GM18520 (cell line): ENCODE measurements around the gene KIAA1958.

Experiments used
- ATAC-seq: cut with Tn5 transposase; IDR thresholded peaks from one replicate; pipeline ENCODE4 v1.9.1; 2021; ENCODE audit not compliant: unreplicated experiment

KIAA1958 gene

DNA sequence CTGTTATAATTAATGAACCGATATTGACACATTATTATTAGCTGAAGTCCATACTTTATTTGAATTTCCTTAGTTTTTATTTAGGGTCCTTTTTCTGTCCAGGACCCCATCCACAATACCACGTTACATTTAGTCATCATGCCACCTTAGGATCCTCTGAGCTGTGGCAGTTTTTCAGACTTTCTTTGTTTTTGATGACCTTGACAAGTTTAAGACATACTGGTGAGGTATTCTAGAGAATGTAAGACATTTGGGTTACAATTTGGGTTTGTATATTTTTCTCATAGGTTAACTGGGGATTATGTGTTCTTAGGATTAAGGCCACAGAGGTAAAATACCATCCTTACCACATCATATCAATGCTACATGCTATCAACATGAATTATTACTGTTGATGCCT, 42.7 kb downstream of the KIAA1958 start:
- no peak for ATAC-seq

DNA sequence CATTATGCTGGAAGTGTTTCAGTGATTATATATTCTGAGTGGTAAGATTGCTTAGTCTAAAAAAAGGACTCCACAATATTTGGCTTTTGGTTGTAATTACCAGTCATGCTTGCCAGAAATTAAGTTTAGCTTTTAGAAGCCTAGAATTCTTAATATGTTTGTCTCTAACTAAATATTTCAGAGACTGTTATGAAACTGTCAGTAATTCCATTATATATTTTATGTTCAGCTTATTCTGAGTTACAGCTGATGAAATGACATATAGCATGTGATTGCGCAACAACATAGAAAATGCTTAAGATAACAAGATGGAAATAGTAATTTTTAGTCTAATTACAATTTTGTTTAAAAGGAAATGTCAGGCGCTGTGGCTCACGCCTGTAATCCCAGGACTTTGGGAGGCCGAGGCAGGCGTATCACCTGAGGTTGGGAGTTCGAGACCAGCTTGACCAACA, 44.2 kb downstream of the KIAA1958 start:
- ATAC-seq = no peak

DNA sequence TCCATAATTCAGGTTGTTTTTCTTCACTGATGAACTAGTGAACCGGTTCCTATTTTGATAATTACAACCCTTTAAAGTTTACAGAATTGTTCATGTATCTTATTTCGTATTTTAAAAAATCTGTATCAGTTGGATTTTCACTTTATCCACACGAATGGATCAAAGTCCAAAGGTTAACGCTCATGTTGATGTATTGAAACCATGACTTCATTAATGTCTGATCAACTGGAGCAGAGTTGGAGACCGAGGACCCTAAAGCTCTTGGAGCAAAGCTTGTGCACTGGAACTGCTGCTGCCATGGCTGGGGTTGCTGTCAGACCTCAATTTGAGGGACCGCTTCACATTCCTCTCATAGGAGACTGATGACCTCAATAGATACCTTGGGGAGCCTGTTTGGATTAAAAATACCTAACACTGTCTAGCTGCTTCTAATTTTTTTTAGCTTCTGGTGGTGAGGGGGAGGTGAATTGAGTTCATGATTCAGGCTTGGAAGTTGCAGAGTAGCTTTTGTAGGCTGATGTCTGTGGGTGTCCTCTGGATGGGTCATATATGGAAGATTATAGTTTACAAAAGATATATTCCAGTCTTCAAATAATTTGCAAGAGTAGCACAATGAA, 45.1 kb downstream of the KIAA1958 start:
- ATAC-seq = no peak

DNA sequence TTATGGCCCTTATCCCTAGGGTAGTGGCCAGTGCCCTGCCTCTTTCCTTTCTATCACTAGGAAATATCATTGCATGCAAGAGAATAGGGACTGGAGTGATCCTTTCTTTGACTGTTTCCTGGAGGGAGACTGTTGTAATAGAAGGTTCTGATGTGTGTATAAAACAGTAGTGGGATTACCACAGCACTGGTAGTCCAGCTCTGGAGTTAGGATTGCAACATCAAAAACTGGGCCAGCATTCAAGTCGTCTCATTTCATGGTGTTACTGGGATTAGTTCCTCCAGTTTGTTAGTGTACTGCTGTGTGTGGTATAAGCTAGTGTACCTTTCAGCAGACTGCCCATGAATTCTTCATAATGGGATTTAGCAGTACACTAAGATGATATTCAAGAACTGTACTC, 45.8 kb downstream of the KIAA1958 start:
- ATAC-seq = no peak

DNA sequence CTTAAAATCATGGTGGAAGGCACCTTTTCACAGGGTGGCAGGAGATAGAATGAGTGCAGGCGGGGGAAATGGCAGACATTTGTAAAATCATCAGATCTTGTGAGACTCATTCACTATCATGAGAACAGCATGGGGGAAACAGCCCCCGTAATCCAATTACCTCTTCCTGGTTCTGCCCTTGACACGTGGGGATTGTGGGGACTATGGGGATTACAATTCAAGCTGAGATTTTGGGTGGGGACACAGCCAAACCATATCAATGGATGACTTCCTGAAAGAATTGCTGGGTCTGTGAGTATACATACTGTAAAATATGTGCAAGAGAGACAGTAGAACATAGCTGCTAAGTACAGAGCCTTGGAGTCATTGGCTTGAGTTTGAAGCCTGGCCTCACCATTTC, 47.0 kb downstream of the KIAA1958 start:
- no peak for ATAC-seq

DNA sequence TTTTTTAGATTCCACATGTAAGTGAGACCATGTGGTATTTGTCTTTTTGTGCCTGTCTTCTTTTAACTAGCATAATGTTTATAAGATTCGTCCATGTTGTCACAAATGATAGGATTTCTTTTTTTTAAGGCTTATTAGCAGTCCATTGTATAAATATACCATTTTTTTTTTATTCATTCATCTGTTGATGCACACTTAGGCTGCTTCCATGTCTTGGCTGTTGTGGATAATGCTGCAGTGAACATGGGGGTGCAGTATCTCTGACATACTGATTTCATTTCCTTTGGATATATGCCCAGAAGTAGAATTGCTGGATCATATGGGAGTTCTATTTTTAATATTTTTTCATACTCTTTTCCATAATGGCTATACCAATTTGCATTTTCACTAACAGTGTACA, 48.7 kb downstream of the KIAA1958 start:
- no peak for ATAC-seq

DNA sequence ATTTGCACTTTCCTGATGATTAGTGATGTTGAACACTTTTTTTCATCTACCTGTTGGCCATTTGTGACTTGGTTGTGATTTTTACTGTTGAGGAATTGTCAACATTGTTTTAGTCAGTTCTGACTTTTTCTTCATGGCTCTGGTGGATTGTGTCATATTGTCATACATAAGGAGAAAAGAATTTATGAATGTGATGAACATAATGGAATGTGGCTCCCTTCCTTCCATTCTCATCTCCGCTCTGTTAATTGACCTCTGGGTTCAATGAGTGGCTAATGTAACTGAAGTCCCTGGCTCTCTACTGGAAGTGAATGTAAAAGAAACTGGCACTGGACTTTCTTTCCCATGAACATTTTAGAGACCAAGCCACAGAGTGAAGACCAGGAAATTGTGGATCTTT, 49.2 kb downstream of the KIAA1958 start:
- no peak for ATAC-seq

DNA sequence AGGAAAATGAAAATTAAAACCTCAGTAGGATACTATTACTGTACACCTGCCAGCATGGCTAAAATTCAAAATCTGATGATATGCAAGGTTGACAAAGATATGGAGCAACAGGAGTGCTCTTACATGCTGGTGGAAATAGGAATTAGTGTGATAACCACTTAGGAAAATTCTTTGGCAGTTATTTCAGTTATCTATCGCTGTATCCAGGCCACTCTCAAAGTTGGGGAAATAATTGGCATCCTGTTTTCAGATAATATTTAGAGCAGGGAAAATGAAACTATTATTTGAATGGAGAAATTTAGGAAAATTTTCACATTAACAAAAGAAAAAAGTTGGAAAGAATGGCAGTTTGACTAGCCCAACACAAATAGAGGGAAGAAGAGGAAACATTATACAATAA, 50.9 kb downstream of the KIAA1958 start:
- ATAC-seq = no peak

DNA sequence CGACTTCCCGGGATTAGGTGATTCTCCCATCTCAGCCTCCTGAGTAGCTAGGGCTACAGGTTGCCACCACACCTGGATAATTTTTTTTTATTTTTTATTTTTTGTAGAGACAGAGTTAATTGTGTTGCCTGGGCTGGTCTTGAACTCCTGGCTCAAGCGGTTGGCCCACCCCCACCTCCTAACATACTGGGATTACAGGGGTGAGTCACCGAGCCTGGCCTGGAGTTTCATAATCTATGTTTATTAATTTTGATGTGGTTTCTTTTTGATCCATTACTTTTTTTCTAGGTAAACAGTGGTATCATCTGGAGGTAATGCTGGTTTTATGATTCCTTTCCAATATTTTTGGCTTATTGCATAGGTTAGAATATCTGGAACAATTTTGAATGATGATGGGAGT, 54.2 kb downstream of the KIAA1958 start:
- ATAC-seq = no peak

DNA sequence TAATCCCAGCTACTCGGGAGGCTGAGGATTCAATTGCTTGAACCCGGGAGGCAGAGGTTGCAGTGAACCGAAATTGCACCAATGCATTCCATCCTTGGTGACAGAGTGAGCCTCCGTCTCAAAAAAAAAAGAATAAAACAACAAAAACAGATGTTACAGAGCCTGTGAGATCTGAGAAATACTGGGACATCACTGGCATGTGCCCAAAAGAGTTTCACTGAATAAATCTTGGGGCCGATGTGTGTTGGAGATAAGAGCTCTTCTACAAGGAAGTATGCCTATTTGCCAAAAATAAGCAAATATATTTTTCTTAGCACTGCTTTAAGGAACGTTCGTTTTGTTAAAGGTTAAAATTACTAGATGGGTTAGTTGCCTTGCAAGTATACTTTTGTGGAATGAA, 55.1 kb downstream of the KIAA1958 start:
- no peak for ATAC-seq

DNA sequence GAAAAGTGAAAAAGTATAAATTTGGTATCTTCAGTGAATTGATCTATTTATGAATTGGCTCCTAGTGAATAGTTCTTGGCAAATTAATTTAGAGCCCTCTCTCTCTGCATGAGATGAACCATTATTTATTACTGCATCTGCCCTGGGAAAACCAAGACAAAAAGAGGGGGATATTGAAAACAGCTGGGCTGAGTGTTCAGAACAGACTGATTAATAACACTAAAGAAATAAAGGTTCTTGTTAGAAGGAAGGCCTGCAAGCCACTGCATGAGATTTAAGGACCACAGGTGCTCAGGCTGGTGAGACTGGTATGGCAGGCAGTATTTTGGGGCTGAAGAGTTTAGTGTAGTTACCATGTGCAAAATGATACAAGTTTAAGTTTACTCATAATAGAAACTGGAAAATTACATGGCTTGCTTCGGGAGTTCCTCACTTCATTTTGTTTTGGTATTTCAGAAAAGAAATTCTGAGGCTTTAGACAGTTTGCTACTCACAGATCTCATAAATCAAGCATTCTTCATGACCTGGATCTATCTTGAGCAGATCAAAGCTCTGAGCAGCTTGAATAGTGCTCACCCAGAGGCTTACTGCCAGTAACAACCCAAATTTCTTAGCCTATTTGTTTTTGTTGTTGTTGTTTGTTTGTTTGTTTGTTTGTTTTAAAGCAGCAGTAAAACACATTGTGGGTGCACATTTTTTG, 56.1 kb downstream of the KIAA1958 start:
- ATAC-seq = no peak

DNA sequence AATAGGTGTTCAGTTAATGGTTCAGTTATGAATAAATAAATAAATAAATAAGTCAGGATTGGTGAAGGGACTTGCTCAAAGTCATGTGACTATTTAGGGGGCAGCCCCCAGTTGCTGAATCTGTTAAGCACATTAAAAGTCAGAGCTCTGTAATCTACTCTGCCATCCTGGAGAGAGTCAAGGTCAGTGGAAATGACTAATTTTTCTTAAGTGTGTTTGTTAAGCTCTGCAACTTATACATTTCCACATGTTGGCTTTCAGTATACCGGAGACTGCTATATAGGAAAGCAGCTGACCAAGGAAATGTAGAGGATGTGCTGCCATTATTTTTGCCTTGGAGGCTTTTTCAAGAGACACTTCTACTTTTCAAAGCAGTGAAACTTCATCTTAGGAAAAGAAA, 57.9 kb downstream of the KIAA1958 start:
- no peak for ATAC-seq

DNA sequence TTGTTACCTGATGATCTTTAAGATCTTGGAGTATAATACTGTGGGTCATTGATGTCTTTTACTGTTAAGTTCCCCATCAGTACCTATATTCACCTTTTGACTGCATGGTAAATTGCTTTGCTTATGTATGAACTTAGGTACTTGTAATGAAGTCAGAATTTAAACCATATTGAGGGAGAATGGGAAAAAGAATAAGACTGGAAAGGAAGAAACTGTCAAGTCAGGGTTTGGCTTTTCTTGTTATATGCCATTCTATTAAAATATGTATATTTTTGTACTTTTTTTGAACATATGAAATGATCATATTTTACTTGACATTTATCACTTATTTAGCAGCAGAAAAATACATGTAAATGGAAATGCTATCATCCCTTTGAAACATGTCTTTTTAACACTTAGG, 58.6 kb downstream of the KIAA1958 start:
- ATAC-seq = no peak

DNA sequence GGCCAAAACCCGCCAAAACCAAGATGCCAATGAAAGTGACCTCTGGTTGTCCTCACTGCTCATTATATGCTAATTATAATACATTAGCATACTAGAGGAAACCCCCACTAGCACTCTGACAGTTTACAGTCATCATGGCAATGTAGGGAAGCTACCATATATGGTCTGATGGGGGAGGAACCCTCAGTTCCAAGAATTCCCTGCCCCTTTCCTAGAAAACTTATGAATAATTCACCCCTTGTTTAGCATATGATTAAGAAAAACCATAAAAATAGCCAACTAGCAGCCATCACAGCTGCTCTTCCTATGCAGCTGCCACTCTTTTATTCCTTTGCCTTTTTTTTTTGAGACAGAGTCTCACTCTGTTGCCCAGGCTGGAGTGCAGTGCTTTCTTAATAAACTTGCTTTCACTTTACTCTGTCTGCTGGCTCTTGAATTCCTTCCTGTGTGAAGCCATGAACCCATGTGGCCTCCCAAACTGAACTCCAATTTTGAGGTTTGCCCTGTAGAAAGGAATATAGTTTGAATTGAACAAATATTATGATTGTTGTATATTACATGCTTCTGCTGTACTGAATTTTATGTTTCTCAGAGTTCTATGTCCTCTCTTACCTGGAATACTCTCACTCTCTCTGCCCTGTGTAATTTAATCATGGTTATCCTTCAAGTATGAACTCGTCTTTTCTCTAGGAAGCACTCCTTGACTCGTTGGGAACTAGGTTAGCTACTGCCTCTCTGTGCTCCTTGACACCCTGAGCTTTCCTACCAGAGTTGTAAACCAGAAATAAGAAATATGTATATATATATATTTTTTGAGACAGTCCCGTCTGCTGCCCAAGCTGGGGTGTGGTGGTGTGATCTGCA, 59.8 kb downstream of the KIAA1958 start:
- ATAC-seq = no peak

DNA sequence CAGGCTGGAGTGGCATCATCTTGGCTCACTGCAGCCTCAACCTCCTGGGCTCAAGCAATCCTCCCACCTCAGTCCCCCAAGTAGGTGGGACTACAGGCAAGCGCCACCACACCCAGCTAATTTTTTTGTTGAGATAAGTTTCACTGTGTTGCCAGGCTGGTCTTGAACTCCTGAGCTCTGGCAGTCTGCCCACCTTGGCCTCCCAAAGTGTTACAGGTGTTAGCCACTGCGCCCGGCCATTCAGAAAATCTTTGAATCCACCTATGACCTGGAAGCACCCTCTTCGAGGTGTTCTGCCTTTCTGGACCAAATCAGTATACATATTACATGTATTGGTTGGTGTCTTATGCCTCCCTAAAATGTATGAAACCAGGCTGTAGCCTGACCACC, 61.4 kb downstream of the KIAA1958 start:
- ATAC-seq = no peak

DNA sequence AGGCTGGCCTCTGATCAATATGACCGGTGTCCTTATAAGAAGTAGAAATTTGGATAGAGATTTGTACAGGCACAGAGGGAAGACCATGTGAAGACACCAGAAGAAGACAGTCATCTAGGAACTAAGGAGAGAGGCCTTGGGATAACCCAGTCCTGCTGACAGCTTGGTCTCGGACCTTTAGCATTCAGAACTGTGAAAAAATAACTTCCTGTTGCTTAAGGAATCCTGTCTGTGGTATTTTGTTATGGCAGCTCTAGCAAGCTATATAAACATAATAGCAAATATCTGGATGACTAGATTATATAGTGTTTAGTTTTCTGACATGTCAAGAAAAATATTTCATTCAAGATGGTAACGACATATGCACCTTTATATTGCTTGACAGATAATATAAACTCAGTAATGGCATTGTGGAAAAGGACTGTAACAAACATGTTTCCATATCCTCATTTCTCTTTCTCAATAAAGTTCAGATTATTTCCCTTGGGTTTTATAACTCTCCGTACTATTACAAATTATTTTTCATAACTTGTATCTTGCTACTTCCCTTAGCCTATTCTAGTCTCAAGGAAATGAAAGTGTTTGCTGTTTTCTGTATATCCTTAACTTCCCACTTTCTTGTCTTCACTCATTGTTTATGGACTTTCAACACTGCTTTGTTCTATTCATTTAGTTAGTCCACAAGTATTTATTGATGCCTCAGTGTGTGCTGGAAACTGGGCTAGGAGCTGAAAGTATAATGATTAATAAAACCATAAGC, 62.4 kb downstream of the KIAA1958 start:
- no peak for ATAC-seq

DNA sequence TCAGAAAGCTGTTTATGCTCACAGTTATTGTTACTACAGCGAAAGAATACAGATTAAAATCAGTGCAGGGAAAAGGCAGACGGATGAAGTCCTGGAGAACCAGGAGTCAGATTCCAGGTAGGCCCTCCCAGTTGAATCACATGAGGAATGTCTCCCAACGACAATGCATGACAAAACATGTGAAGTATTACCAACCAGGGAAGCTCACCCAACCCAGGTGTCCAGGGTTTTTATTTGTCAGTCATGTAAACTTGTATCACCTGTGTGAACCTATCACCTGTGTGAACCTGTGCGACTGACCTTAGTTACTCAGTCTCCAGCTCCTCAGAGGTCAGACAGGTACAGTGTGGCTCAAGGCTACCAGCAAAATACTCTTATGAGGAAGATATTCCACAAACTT, 63.9 kb downstream of the KIAA1958 start:
- ATAC-seq = no peak

DNA sequence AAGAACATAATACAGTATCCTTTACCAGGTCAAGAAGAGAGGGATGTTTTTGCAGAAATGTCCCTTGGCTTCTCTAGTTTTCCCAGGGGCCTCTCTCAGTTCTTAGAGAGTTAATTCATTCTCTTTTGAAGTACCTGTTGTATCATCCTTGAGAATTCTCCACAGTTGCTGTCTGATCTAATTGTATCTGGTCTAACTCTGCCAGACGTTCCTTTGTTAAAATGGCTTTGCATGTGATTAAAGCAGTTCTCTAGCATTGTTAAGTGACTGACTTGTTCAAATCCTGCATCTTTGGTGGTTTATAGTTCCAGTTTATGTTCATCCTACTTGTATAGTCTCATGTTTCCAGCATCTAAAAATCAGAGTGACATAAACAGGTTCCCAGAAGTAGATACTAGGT, 65.0 kb downstream of the KIAA1958 start:
- ATAC-seq = no peak

DNA sequence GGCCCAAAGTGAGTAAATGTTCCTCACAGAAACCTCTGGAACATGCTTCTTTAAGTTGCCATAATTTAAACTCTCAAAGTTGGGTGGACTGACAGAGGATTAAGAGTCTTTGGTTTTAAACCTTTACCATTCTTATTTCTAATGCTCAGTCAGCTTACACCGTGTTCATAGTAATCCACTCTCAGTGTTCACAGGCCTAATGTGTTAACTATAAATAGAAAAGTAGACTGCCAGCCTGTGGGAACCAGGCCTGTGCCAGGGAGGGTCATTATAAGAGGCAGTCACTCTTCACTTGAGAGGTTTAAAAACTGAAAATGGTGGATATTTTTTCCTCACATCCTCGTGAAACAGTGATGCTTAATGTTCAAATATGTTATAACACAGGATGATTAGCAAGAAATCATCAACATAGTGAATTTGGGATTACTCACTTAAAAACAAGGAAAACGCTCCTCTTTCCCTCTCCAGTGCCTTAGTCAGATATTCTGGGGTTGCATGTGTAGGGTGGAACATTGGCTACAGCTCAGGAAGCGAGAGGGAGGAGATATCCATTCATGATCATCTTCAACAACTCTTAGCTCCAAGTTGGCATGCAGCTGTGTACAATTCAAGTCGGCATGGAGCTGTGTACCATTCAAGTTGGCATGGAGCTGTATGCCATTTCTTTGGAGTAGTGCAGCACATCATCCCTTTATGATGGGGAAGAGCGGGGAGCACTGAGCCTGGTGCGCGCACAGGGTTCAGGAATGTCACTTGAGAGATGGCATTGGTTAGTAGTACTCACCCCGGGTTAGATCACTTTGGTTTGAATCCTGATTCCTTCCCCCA, 65.8 kb downstream of the KIAA1958 start:
- ATAC-seq = no peak

DNA sequence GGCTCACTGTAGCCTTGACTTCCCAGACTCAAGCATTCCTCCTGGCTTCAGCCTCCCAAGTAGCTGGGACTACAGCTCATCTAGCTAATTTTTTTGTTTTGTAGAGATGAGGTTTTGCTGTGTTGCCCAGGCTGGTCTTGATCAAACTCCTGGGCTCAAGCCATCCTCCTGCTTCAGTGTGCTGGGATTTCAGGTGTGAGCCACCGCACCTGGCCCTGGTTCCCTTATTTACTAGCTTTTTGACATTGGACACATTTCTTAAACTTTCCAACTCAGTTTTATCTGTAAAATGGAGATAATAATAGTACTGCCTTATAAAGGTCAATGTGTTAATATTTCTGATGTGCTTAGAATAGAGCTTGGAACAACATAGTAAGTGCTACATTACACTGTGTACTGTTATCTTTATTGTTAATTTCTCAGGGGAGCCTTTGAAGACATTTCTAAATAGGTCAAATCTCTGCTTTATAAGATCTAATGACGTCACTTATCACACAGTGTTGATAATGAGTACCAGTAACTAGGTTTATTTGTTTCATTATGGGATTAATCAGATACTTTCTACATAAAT, 66.7 kb downstream of the KIAA1958 start:
- ATAC-seq = no peak
